GM12801 (cell line): ENCODE results near the gene PLA2G2F.

ENCODE experiments used
- TF ChIP-seq, protein P1 (sequence below): IDR thresholded peaks from one replicate; pipeline ENCODE4 v1.5.1; 2011; ENCODE audit warnings: control low read depth; ENCODE audit not compliant: insufficient read length; ENCODE audit errors: extremely low read depth

PLA2G2F gene

DNA sequence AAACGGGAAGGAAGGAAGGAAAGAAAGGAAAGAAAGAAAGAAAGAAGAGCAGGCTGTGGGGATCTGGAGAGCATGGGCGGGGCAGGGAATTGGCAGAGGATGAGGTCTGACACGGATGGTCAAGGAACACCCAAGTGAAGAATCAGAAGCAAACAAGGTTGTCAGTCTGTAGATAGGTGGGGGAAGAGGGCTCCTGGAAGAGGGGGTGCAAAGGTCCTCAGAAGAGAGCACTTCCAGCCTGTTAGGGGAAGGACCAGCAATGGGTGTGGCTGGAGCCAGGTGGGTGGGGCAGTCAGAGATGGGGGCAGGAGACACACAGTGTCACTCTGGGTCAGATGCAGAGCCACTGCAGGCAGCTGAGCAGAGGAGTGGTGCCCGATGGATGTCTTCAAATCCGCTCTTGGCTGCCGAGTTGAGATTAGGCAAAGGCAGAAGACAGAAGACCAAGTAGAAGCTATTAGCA is 58.2 kb downstream of the PLA2G2F start:
- TF ChIP-seq, protein P1, sequence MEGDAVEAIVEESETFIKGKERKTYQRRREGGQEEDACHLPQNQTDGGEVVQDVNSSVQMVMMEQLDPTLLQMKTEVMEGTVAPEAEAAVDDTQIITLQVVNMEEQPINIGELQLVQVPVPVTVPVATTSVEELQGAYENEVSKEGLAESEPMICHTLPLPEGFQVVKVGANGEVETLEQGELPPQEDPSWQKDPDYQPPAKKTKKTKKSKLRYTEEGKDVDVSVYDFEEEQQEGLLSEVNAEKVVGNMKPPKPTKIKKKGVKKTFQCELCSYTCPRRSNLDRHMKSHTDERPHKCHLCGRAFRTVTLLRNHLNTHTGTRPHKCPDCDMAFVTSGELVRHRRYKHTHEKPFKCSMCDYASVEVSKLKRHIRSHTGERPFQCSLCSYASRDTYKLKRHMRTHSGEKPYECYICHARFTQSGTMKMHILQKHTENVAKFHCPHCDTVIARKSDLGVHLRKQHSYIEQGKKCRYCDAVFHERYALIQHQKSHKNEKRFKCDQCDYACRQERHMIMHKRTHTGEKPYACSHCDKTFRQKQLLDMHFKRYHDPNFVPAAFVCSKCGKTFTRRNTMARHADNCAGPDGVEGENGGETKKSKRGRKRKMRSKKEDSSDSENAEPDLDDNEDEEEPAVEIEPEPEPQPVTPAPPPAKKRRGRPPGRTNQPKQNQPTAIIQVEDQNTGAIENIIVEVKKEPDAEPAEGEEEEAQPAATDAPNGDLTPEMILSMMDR, result no peak

DNA sequence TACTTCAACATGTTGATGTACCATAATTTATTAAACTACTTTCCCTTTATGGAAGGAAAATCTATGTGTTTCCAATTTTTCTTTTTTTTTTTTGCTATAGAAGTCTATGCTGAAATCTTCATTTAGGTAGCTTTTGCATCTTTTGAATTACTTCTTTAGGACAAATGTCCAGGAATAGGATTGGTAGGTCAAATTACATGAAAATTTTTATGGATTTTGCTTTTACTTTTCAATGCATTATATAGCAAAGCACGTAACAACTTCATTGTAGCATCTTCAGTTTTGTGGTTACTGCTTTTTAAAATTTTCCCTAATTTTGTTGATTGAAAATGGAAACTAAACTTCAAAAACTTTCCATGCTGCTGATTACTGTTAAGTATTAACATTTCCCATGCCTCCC is 59.2 kb downstream of the PLA2G2F start:
- TF ChIP-seq, protein P1, result no peak

DNA sequence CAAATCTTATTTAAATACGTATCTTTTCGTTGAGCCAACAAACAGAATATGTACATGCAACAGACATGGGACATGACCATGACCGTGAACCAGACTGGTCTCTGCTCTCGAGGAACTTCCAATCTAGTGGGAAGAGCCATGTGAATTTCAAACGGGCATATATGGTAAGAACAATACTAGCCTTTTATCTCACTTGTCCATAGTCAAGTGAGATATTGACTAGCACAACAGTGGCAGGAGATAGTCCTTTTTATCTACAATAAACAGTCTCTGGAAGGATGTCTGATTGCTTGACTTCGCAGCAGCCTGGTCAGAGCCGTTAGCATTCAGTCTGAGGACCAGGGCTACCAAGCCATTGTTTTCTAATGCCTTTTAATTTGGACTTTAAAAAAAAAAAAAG is 59.8 kb downstream of the PLA2G2F start:
- TF ChIP-seq, protein P1, result no peak

DNA sequence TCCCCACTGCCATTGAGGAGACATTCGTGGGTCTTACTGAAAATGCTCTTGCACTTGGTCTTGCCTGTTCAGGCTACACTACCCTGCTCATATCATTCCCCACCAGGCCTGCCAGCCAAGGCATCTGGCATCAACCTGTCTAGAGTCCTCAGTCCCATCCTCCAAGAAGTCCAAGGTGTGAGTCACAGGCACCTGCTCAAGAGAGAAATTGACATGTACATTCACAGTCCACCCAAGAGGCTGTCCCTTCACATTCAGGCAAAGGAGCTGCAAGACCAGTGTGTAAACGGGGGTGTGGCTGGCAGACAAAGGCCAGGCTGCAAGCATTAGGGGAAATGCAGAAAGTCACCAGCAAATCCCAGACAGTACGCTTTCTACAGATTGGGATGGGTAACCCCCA is 60.3 kb downstream of the PLA2G2F start:
- TF ChIP-seq, protein P1, result no peak

DNA sequence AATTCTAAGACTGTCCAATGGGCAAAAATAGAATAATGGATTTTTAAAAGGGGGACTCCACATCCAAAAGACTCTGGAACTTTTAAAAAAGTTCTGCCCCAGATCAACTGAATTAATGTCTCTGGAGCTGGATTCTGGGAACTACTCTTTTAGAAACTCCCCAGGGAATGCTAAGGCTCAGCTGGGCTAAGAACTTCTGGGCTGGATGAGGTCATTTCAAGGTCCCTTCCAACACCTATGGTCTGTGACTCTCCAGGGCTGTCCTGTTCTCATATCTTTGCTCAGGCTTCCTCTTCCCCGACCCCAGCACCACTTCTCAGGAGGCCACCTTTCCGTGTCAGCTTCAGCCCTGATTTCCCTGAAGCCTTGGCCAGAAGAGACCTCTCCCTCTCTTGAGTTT is 60.7 kb downstream of the PLA2G2F start:
- TF ChIP-seq, protein P1, result no peak
